Stimulated activated CD4-positive, alpha-beta T cell treated with anti-CD3 and anti-CD28 coated beads, TNF-alpha, amount 100 ng/mL, for 4 hours (primary cell): ENCODE measurements around the gene ZSCAN1.

ENCODE experiments used
- DNase-seq, 3 experiments: peaks; one replicate each; pipeline ENCODE4 v3.0.0-alpha.2; 2020; ENCODE audit warnings: low read depth in 3 of 3

ZSCAN1 gene

DNA sequence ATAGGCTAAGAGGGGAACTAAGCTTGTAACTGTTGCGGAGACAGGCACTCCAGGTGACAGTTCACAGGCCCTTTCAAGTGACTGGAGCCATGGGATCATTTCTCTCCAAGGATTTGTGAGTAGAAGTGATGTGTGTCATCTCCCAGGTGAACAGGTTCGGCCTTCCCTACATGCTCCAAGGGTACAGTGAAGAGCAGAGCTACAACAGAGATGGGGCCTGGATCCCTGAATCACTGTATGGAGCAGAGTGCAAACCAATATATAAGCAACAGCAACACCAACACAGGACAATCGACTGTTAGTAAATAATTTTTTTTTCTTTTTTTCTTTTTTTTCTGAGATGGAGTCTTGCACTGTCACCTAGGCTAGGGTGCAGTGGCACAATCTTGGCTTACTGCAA lies 49.2 kb downstream of the ZSCAN1 start:
- no peak for DNase-seq

DNA sequence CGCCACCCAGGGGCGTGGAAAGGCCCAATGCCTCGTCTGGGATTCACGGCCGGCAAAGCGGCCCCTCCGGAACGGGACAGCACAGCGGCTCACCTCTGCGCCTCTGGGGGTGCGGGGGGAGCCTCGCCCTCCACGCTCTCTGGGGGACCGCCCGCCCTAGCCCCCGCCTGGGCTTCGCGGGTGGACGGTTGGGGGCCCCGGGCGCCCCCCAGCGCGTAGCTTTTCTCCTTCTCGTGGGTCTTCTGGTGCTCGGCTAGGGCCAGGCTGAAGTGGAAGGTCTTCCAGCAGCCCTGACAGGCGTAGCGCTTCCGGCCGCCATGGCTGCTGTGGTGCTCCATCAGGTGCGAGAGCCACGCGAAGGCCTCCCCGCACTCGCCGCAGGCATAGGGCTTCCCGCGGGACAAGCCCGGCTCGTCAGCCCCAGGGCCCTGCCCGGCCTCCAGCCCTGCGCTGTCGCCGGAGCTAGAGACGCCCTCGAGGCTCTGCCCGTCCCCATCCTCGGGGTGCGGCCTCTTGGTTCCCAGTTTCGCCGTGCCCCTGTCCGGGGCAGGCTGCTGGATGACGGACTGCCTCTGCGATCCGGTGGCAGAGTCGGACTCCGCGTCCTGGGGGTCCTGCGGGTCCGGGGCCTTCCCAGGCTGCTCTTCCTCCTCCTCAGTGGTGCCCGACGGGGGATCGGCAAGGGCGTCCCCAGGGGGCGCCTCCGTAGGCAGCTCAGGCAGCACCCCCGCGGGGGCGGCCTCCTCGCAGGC lies 50.9 kb downstream of the ZSCAN1 start:
- DNase-seq, result no peak

DNA sequence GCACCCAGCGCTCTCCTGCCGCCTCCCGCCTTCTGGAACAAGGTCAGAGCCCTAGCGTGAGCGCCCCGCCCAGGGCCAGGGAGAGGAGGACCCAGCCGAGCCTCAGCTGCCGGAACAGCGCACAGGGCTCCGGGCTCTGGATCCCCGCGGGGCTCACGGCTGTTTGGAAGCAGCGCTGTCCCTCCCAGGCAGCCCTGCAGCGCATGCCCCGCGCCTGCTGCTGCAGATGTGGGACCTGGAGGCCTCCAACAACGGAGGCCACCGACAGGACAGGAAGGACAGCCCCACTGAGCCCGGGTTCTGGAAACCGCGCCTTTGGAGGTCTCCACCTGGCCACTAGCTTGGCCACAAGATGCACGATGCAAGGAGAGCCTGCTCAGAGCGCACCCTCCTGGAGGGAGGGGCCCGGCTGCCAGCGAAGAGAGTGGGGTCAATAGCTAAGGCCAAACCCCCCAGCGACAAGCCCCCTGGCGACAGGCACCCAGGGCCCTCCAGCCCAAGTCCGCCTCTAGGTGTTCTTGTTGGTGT lies 51.6 kb downstream of the ZSCAN1 start:
- DNase-seq, result no peak

- DNase-seq, result no peak
Measured at GRCh38 chr19:58086825-58087710, 53.2 kb downstream of the ZSCAN1 start.

DNA sequence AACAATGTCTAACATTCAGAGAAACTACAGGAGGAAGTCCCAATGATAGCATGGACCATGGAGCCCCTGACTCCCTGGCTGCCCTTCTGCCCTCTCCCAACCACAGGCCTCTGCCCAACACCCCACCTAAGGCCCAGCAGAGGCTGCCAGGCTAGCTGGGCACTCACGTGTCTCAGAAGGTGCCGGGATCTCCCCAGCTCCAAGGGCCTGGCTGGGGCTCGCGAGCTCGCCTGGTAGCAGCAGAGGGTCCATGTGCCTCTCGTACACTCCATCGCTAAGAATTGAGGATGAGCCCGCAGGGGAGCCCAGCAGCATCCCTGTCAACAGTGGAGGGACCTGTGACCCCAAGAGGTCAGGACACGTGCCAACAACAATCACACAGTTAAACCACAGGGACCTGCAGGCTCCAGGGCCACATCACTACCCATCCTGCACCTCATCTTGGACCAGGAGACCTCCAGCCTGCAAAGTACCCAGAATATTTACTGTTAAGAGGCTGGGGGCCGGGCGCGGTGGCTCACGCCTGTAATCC lies 54.8 kb downstream of the ZSCAN1 start:
- no peak for DNase-seq

- no peak for DNase-seq
Measured at GRCh38 chr19:58089846-58090245, 56.0 kb downstream of the ZSCAN1 start.

DNA sequence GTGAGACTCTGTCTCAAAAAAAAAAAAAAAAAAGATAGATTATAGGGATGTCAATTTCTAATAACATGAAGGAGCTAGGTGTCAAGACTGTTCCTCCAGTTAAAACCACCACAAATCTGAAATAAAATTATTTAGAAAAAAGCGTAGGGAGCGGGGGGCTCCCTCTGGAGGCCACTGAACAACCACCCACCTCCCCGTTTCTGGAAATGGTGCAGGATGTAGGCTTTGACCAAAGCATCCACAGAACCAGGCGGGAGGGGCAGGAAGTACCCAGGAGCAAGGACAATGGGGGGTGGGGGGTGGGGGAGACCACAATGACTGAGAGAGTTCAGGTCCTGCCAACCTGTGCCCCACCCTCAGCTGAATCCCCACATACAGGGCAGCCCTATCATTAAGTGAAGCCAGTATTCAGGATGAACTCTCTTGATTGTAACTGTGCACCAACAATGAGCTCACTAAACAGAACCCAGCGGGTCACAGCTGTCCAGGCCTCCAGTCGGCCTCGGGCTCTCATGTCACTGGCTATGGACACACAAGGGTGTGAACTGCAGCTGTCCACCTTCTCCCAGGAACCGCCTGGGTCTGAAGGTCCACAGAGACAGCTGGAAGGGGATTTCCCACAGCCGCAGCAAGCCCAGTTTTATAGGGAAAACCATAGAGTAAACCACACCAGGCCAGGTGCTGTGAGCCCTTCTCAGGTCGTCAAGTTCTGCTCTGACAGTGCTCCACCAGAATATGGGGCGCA lies 57.6 kb downstream of the ZSCAN1 start:
- DNase-seq, result no peak

- no peak for DNase-seq
Measured at GRCh38 chr19:58093071-58093470, 59.2 kb downstream of the ZSCAN1 start.

DNA sequence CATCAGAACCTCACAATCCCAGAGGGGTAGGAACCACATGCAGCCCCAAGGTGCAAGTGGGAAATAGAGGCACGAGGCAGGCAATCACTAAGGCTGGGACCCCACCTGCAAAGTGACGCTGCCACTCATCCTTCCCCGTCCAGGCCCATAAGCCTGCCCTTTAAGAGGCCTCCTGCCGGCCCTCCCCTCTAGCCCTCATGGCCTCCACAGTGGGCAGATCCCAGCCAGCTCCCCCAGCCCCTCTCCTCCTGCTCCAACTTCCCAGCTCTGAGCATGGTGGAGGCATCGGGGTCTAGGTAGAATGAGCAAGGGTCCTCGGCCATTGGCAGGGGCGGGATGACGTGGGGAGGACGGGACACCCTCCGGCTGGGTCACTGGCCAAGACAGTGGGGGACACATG lies 61.5 kb downstream of the ZSCAN1 start:
- no peak for DNase-seq

GRCh38 chr19:58096884-58097283 lies 63.1 kb downstream of the ZSCAN1 start:
- DNase-seq, result no peak

DNA sequence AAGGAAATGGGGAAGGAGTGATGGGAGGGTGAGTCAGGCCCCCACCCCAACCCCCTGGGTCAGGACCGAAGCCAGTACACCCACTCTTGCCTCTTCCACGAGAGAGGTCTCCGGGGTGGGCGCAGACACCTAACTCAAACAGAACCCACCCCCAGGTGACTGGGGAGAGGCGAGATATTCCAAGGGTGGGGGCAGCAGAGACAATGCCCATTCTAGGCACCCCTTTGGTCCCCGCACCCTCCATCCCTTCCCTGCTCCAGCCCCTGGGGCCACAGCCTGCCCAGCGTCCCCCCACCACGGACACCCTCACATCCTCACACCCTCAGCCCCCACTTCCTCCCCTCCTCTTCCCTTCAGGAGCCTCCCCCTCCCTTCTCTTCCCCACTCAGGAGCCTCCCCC lies 63.5 kb downstream of the ZSCAN1 start:
- DNase-seq, result no peak

- peak; percentile 80 to 92 (median 91) for DNase-seq
Measured at GRCh38 chr19:58097781-58098681, 64.2 kb downstream of the ZSCAN1 start, which contains the start of gene ZSCAN18. TSS of gene ZSCAN18 (minus strand) at chr19:58098231. CDS start at chr19:58090267, 7,964 bp downstream.

- DNase-seq, result no peak
Measured at GRCh38 chr19:58098682-58098998, 64.8 kb downstream of the ZSCAN1 start.
